Esophagus squamous epithelium (tissue), 4 donors: ENCODE measurements around the gene PEX26.

Experiments used
- CTCF ChIP-seq, 6 experiments: fragments of 450-650 bp in 4 of 6; fragments of 200-600 bp in 2 of 6; sonication (generic) in 2 of 6; IDR thresholded peaks; one replicate each; pipeline ENCODE4 v1.5.1; 2016 to 2019; ENCODE audit warnings: antibody characterized with exemption in 6 of 6, mild to moderate bottlenecking in 4 of 6, moderate library complexity in 4 of 6
- POLR2A ChIP-seq, 4 donors: fragments of 450-650 bp; IDR thresholded peaks; one replicate each; pipeline ENCODE4 v1.6.1; 2017; ENCODE audit warnings: antibody characterized with exemption in 4 of 4, mild to moderate bottlenecking in 4 of 4, moderate library complexity in 3 of 4

- no peak for TF ChIP-seq CTCF (IDR thresholded peaks at IDR 0.05)
- TF ChIP-seq POLR2A (IDR thresholded peaks at IDR 0.05), result no peak
Measured at GRCh38 chr22:18121506-18121905, 43.7 kb downstream of the PEX26 start.
